GM23338 (cell line): ENCODE results near the gene S100A6. TPM values are rescaled to one million over a fixed set of nuclear protein-coding genes. Genes with fewer than 3 reads are reported as not detected.

ENCODE experiments used
- ATAC-seq: fragments of 200-7000 bp; cut with Tn5 transposase; 3 replicates; pipeline ENCODE4 v1.9.1; 2020
- DNase-seq: peaks from one replicate; pipeline ENCODE4 v3.0.0-alpha.2; 2015; ENCODE audit warnings: low spot score
- H2AFZ ChIP-seq: fragments of 200-600 bp; sonication (generic); 2 replicates; pipeline ENCODE4 v1.8.0; 2016; ENCODE audit warnings: antibody characterized with exemption, mild to moderate bottlenecking, moderate library complexity
- H3F3A ChIP-seq: fragments of 200-600 bp; sonication (generic); replicated peaks from 2 replicates; pipeline ENCODE4 v1.8.0; 2017; ENCODE audit warnings: antibody characterized with exemption, mixed run types, low read depth
- H3K27ac ChIP-seq: fragments of 200-600 bp; sonication (generic); 2 replicates; pipeline ENCODE4 v1.6.1; 2016; ENCODE audit warnings: low read depth
- H3K27me3 ChIP-seq: fragments of 200-600 bp; sonication (generic); 2 replicates; pipeline ENCODE4 v1.8.0; 2016; ENCODE audit warnings: mild to moderate bottlenecking, mixed run types, moderate library complexity; ENCODE audit not compliant: insufficient read depth
- H3K36me3 ChIP-seq: fragments of 200-600 bp; sonication (generic); 2 replicates; pipeline ENCODE4 v1.8.0; 2016; ENCODE audit warnings: mild to moderate bottlenecking; ENCODE audit not compliant: insufficient read depth
- H3K4me1 ChIP-seq: fragments of 200-600 bp; sonication (generic); 2 replicates; pipeline ENCODE4 v1.8.0; 2016; ENCODE audit warnings: mild to moderate bottlenecking, moderate library complexity; ENCODE audit not compliant: insufficient read depth
- H3K4me2 ChIP-seq: fragments of 200-600 bp; sonication (generic); 2 replicates; pipeline ENCODE4 v1.7.1; 2017; ENCODE audit warnings: mixed run types
- H3K4me3 ChIP-seq: fragments of 200-600 bp; sonication (generic); 2 replicates; pipeline ENCODE4 v1.6.1; 2016; ENCODE audit warnings: mixed run types
- H3K79me2 ChIP-seq: fragments of 200-600 bp; sonication (generic); replicated peaks from 2 replicates; pipeline ENCODE4 v1.8.0; 2017; ENCODE audit warnings: mild to moderate bottlenecking; ENCODE audit not compliant: insufficient read depth
- H3K9me2 ChIP-seq: fragments of 200-600 bp; sonication (generic); 2 replicates; pipeline ENCODE4 v1.8.0; 2017; ENCODE audit not compliant: insufficient read depth
- H4K20me1 ChIP-seq: fragments of 200-600 bp; sonication (generic); replicated peaks from 2 replicates; pipeline ENCODE4 v1.8.0; 2017; ENCODE audit warnings: mild to moderate bottlenecking; ENCODE audit not compliant: insufficient read depth
- H3K27ac Mint-ChIP-seq: 2 replicates; pipeline ENCODE4 v1.8.0; 2020; ENCODE audit warnings: inconsistent platforms, mild to moderate bottlenecking, moderate library complexity, mixed read lengths
- H3K27me3 Mint-ChIP-seq: 3 replicates; pipeline ENCODE4 v1.8.0; 2022; ENCODE audit warnings: low read depth, mild to moderate bottlenecking, moderate library complexity, mixed read lengths, inconsistent platforms; ENCODE audit not compliant: insufficient read depth, poor library complexity
- H3K36me3 Mint-ChIP-seq: 3 replicates; pipeline ENCODE4 v1.8.0; 2021; ENCODE audit warnings: low read depth, mild to moderate bottlenecking, inconsistent platforms, moderate library complexity, mixed read lengths
- H3K4me1 Mint-ChIP-seq: 3 replicates; pipeline ENCODE4 v1.8.0; 2020; ENCODE audit warnings: mild to moderate bottlenecking, inconsistent platforms, mixed read lengths
- H3K4me3 Mint-ChIP-seq: 3 replicates; pipeline ENCODE4 v1.8.0; 2021; ENCODE audit warnings: moderate library complexity, mild to moderate bottlenecking, inconsistent platforms, mixed read lengths
- H3K9me3 Mint-ChIP-seq: 3 replicates; pipeline ENCODE4 v1.8.0; 2020; ENCODE audit warnings: moderate library complexity, mild to moderate bottlenecking, inconsistent platforms, mixed read lengths
- CREB1 ChIP-seq: fragments of 250-450 bp; sonication (Bioruptor Pico); IDR thresholded peaks from 2 replicates; pipeline ENCODE4 v1.5.0; 2020; ENCODE audit warnings: low read depth, mild to moderate bottlenecking, moderate library complexity
- EZH2phosphoT487 ChIP-seq: fragments of 200-600 bp; sonication (generic); IDR thresholded peaks from one replicate; pipeline ENCODE4 v1.8.1; 2018; ENCODE audit warnings: antibody characterized with exemption; ENCODE audit not compliant: unreplicated experiment
- JUNB ChIP-seq: IDR thresholded peaks from one replicate; pipeline ENCODE4 v1.6.1; 2016; ENCODE audit warnings: antibody characterized with exemption; ENCODE audit not compliant: unreplicated experiment
- POLR2AphosphoS5 ChIP-seq: IDR thresholded peaks from 2 replicates; pipeline ENCODE4 v1.6.1; 2016; ENCODE audit warnings: antibody characterized with exemption, low read depth
- REST ChIP-seq: IDR thresholded peaks from one replicate; pipeline ENCODE4 v1.6.1; 2018; ENCODE audit warnings: antibody characterized with exemption; ENCODE audit not compliant: unreplicated experiment
- STAT1 ChIP-seq: IDR thresholded peaks from one replicate; pipeline ENCODE4 v1.6.1; 2016; ENCODE audit warnings: antibody characterized with exemption; ENCODE audit not compliant: unreplicated experiment
- ZNF114 ChIP-seq: fragments of 250-450 bp; sonication (Bioruptor Pico); IDR thresholded peaks from 2 replicates; pipeline ENCODE4 v1.5.0; 2020; ENCODE audit warnings: mild to moderate bottlenecking, moderate library complexity
- ZNF462 ChIP-seq: fragments of 250-450 bp; sonication (Bioruptor Pico); IDR thresholded peaks from 2 replicates; pipeline ENCODE4 v1.5.0; 2020; ENCODE audit warnings: mild to moderate bottlenecking, moderate library complexity
- polyA plus RNA-seq: library from polyadenylated mRNA; unstranded; fragments of >200 nt; fragmentation: Nextera tagmentation; extraction: Ambion mirVana; gene quantifications from 2 replicates; pipeline ENCODE4 v1.2.1, GENCODE V29; 2016
- total RNA-seq: library from RNA; depleted of rRNA; stranded (reverse); fragments of >200 nt; shearing (Covaris generic); gene quantifications from 2 replicates; pipeline ENCODE4 v1.2.3, GENCODE V29; 2014

Gene S100A6
- total and polyA plus RNA-seq, 2 experiments from 2014 or later, result 7.3 to 77.5 TPM

GRCh38 chr1:153546371-153546770 is 10.6 kb upstream of the S100A6 start:
- no peaks in the 10 kb centered on the region for H3K36me3 Mint-ChIP-seq

More at GRCh38 chr1:153546371-153546770, 10.6 kb upstream of the S100A6 start:
- Histone ChIP-seq H3F3A (no peaks in the 10 kb centered on the region), H3K27me3 (no peaks in the 10 kb centered on the region), H3K79me2 (no peaks in the 10 kb centered on the region), H3K4me1 (peaks cover 18% of the 10 kb centered on the region), H3K4me3 (no peak overlapping the region), H2AFZ (no peak overlapping the region), H3K9me2 (no peaks in the 10 kb centered on the region), H3K36me3 (no peaks in the 10 kb centered on the region), H4K20me1 (no peaks in the 10 kb centered on the region), H3K4me2 (no peak overlapping the region), H3K27ac (no peak overlapping the region)
- Mint-ChIP-seq H3K9me3 (no peaks in the 10 kb centered on the region; the same call in 2 of the 3 replicates), H3K4me1 (peaks cover 60% of the 10 kb centered on the region), H3K27me3 (peaks cover 26% of the 10 kb centered on the region), H3K4me3 (no peak overlapping the region), H3K27ac (no peak overlapping the region)
- DNase-seq, result no peak
- ATAC-seq, result no peak
- TF ChIP-seq ZNF462 (CRISPR knock-in tag) (no peak), CREB1 (CRISPR knock-in tag) (no peak), POLR2AphosphoS5 (no peak), ZNF114 (CRISPR knock-in tag) (no peak), REST (no peak), JUNB (no peak), STAT1 (no peak), EZH2phosphoT487 (no peak)
